ENCODE data around the gene SH3GL3. TPM values are rescaled to one million over a fixed set of nuclear protein-coding genes. Genes with fewer than 3 reads are reported as not detected.

SH3GL3 gene
- total and polyA plus RNA-seq, 2 of the 13 experiments (the other 11 are each of a cell fraction or from before 2014, with no cell fraction given): not detected

GRCh38 chr15:83561661-83562060, 114.5 kb downstream of the SH3GL3 start:
- in situ Hi-C loops (cut with HindIII; ENCODE audit: extremely low pct_ligation_motif_present, low pct_unique_long_range_greater_than_20kb) (loop anchor here (10.0 to 25.0 kb wide), 2 partner anchors 273 to 476 kb away; no protein-coding TSS in a partner anchor), intact Hi-C loops (cut with micrococcal nuclease; ENCODE audit: unreplicated experiment) (no loop called here)
- no peak overlapping the region for H3K9ac ChIP-seq (ENCODE audit: insufficient read depth, low read depth, low read length)
- ATAC-seq (no peak), FAIRE-seq (no peak), DNase-seq (ENCODE audit: low spot score) (no peak)
- H3K27me3 ChIP-seq (ENCODE audit: control insufficient read depth in 1 of 2, insufficient read depth in 2 of 2, low read length in 2 of 2): peaks cover 0 to 4% of the 10 kb centered on the region in 2 experiments; a peak in 1 of 5 replicates
- no peak overlapping the region for H2AFZ ChIP-seq (ENCODE audit: low read length)
- H3K27ac ChIP-seq (ENCODE audit: extremely low read length, insufficient read depth, low read length): no peak overlapping the region
- no peaks in the 10 kb centered on the region for H4K20me1 ChIP-seq (ENCODE audit: insufficient read depth, low read length)
- no peak overlapping the region for H3K4me3 ChIP-seq (replicated peaks in 1 of 3; ENCODE audit: insufficient read depth in 1 of 3, low read depth in 2 of 3, low read length in 3 of 3)
- ChIA-PET CTCF (ENCODE audit: low intra/inter-chr PET ratio, low total read pairs) (no interaction called here), POLR2A (no interaction called here)
- BruUV-seq (replicated peaks): no TSS peak
- H3K36me3 ChIP-seq (replicated peaks in 1 of 2; ENCODE audit: control insufficient read depth in 1 of 2, insufficient read depth in 2 of 2, low read length in 2 of 2): no peaks in the 10 kb centered on the region
- H3K4me2 ChIP-seq (ENCODE audit: low read depth, low read length): no peak overlapping the region
- no peaks in the 10 kb centered on the region for H3K79me2 ChIP-seq (ENCODE audit: insufficient read depth, low read length)
- no peaks in the 10 kb centered on the region for H3K4me1 ChIP-seq (ENCODE audit: insufficient read depth, low read length)
- no peaks in the 10 kb centered on the region for H3K9me3 ChIP-seq (ENCODE audit: low read length)
- TF ChIP-seq ZNF317 (CRISPR knock-in tag; IDR thresholded peaks at IDR 0.05): no peak
- no peak for TF ChIP-seq ERF (CRISPR knock-in tag; IDR thresholded peaks at IDR 0.05)
- TF ChIP-seq TGIF2 (CRISPR knock-in tag; IDR thresholded peaks at IDR 0.05): no peak
- no peak for TF ChIP-seq PRPF4 (IDR thresholded peaks at IDR 0.05; ENCODE audit: low read depth, low read length, poor library complexity, severe bottlenecking)
- TF ChIP-seq SPEN (CRISPR knock-in tag; IDR thresholded peaks at IDR 0.05; ENCODE audit: low read depth): no peak
- no peak for TF ChIP-seq BCLAF1 (IDR thresholded peaks at IDR 0.05)
- no peak for TF ChIP-seq ZNF251 (CRISPR knock-in tag; IDR thresholded peaks at IDR 0.05)
- TF ChIP-seq, protein P1, sequence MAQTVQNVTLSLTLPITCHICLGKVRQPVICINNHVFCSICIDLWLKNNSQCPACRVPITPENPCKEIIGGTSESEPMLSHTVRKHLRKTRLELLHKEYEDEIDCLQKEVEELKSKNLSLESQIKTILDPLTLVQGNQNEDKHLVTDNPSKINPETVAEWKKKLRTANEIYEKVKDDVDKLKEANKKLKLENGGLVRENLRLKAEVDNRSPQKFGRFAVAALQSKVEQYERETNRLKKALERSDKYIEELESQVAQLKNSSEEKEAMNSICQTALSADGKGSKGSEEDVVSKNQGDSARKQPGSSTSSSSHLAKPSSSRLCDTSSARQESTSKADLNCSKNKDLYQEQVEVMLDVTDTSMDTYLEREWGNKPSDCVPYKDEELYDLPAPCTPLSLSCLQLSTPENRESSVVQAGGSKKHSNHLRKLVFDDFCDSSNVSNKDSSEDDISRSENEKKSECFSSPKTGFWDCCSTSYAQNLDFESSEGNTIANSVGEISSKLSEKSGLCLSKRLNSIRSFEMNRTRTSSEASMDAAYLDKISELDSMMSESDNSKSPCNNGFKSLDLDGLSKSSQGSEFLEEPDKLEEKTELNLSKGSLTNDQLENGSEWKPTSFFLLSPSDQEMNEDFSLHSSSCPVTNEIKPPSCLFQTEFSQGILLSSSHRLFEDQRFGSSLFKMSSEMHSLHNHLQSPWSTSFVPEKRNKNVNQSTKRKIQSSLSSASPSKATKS (CRISPR knock-in tag; IDR thresholded peaks at IDR 0.05): no peak
- TF ChIP-seq, protein P2, sequence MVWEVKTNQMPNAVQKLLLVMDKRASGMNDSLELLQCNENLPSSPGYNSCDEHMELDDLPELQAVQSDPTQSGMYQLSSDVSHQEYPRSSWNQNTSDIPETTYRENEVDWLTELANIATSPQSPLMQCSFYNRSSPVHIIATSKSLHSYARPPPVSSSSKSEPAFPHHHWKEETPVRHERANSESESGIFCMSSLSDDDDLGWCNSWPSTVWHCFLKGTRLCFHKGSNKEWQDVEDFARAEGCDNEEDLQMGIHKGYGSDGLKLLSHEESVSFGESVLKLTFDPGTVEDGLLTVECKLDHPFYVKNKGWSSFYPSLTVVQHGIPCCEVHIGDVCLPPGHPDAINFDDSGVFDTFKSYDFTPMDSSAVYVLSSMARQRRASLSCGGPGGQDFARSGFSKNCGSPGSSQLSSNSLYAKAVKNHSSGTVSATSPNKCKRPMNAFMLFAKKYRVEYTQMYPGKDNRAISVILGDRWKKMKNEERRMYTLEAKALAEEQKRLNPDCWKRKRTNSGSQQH (CRISPR knock-in tag; IDR thresholded peaks at IDR 0.05; ENCODE audit: low read depth): no peak
- no peak for TF ChIP-seq NFE2L2 (IDR thresholded peaks at IDR 0.05; ENCODE audit: low read length)
- TF ChIP-seq RFX5 (IDR thresholded peaks at IDR 0.05; ENCODE audit: low read depth, low read length): no peak
- no peak for TF ChIP-seq ZNF235 (CRISPR knock-in tag; IDR thresholded peaks at IDR 0.05; ENCODE audit: borderline replicate concordance)
- no peak for TF ChIP-seq SALL1 (CRISPR knock-in tag; IDR thresholded peaks at IDR 0.05)
- TF ChIP-seq, protein P3, sequence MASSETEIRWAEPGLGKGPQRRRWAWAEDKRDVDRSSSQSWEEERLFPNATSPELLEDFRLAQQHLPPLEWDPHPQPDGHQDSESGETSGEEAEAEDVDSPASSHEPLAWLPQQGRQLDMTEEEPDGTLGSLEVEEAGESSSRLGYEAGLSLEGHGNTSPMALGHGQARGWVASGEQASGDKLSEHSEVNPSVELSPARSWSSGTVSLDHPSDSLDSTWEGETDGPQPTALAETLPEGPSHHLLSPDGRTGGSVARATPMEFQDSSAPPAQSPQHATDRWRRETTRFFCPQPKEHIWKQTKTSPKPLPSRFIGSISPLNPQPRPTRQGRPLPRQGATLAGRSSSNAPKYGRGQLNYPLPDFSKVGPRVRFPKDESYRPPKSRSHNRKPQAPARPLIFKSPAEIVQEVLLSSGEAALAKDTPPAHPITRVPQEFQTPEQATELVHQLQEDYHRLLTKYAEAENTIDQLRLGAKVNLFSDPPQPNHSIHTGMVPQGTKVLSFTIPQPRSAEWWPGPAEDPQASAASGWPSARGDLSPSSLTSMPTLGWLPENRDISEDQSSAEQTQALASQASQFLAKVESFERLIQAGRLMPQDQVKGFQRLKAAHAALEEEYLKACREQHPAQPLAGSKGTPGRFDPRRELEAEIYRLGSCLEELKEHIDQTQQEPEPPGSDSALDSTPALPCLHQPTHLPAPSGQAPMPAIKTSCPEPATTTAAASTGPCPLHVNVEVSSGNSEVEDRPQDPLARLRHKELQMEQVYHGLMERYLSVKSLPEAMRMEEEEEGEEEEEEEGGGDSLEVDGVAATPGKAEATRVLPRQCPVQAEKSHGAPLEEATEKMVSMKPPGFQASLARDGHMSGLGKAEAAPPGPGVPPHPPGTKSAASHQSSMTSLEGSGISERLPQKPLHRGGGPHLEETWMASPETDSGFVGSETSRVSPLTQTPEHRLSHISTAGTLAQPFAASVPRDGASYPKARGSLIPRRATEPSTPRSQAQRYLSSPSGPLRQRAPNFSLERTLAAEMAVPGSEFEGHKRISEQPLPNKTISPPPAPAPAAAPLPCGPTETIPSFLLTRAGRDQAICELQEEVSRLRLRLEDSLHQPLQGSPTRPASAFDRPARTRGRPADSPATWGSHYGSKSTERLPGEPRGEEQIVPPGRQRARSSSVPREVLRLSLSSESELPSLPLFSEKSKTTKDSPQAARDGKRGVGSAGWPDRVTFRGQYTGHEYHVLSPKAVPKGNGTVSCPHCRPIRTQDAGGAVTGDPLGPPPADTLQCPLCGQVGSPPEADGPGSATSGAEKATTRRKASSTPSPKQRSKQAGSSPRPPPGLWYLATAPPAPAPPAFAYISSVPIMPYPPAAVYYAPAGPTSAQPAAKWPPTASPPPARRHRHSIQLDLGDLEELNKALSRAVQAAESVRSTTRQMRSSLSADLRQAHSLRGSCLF (CRISPR knock-in tag; IDR thresholded peaks at IDR 0.05; ENCODE audit: borderline replicate concordance): no peak
- no peak for TF ChIP-seq YEATS4 (CRISPR knock-in tag; IDR thresholded peaks at IDR 0.05; ENCODE audit: borderline replicate concordance)

Data from HepG2 (cell line).